Fibroblast of the conjunctiva (primary cell): ENCODE data around the gene POTEF.
"Not testable (repeated sequence)": the region's sequence is repeated elsewhere in the genome, so short reads cannot be mapped to it uniquely, and the experiment has no call there.

Source experiments
- DNase-seq: peaks from one replicate; pipeline ENCODE4 v3.0.0-alpha.2; 2010; ENCODE audit warnings: low read depth

Gene POTEF

DNA sequence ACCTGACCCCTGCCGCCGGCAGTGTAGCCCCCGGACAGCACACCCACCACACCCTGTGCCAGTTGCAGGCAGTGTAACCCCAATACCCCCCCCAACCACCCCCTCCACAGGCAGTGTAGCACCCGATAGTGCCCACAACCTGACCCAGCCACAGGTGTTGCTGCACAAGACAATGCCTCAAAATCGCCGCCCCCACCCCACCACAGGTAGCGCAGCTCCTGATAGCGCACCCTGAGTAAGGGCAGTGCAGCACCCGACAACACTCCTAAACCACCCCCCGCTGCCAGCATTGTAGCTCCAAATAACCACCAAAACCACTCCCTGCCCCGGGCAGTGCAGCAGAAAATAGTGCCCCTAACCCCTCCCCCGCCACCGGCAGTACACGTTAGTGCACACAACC, 558 bp downstream of the POTEF start:
- not testable (repeated sequence) for DNase-seq

DNA sequence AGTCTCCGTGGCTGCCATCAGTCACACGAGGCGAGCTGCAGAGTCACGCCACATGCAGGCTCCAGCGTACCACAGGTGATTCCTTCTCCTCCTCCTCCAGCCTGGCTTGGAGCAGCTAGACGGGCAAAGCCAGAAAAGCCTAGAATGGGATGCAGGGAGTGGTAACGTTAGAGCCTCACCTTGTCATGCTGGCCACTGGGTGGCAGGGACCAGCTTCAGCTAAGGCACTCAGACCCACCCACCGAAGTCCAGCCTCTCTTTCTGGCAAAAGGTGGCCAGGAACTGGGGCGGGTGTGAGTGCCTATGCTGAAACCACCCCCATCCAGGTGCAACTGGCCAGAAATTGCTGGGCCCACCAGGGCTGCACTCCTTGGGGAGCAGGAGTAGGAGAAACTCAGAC, 1.3 kb downstream of the POTEF start:
- DNase-seq: not testable (repeated sequence)

DNA sequence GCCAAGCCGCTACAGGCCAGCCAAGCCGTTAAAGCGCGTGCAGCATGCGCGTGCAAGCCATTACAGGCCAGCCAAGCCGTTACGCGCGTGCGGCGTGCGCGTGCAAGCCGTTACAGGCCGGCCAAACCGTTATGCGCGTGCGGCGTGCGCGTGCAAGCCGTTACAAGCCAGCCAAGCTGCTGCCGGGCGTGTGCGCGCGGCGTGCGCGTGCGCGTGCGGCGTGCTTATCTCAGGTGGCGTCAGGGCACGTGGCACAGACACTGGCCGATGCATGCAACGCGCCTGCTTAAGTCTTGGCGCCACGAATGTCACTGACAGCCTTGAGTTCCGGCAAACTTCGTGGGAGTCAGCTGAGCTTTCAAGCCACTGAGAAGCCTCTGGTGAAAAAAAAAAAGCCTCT, 8.1 kb downstream of the POTEF start:
- DNase-seq: not testable (repeated sequence)

DNA sequence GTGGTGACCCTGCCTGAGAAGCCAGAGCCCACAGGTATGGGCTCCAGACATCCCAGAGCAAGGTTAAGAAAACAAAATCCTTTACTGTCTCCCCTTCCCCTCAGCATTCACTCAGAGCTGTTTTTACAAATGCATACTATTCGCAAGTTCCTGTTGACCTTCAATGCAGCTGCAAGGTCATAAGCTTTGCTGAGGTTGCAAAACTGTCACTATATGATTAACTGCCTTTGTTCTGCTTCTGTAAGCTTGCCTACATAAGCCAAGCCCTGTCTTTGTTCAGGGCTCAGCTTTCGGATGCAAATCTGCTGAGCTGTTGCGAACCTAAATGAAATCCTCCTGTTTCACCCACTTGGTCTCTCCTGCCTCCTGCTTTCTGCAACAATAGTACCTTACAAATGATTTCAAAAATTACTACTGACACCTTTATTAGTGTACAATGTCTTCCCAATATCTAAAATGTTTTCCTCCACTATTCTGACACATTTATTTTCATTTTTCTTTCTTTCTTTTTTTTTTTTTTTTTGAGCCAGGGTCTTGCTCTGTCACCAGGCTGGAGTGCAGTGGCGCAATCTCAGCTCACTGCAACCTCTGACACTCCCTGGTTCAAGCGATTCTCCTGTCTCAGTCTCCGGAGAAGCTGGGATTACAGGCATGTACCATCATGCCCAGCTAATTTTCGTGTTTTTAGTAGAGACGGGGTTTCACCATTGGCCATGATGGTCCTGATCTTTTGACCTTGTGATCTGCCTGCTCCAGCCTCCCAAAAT, 26.2 kb downstream of the POTEF start:
- not testable (repeated sequence) for DNase-seq

DNA sequence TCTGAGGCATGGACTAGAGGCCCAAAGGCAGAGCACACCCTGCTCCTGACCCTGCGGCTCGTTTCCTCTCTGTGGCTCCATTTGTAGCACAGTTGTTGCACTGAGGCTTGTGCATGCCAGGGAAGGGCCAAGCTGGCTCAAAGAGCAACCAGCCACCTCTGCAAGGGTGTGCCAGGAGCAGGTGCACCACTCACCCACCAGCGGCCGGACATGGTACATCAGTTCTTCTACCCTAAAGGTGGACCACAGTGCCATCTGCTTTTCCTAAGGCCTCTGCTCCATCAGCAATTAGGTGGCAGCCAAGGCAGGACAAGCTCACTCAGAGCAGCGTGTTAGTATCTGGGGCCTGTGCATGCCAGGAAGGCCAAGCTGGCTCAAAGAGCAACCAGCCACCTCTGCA, 66.4 kb downstream of the POTEF start:
- DNase-seq: not testable (repeated sequence)

DNA sequence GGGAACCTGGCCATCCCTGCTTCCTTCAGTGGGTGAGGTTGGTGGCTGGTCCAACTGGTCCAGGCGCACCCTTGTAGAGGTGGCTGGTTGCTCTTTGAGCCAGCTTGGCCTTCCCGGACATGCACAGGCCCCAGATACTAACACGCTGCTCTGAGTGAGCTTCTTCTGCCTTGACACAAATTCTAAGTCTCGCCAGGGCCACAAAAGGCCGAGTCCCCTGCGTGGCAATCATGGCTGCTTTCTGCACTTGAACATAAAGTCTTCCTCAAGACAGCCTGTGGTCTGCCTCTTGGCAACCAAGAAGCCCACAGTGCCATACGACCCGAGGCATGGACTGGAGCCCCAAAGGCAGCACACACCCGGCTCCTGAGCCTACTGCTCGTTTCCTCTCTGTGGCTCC, 69.0 kb downstream of the POTEF start:
- DNase-seq: not testable (repeated sequence)

DNA sequence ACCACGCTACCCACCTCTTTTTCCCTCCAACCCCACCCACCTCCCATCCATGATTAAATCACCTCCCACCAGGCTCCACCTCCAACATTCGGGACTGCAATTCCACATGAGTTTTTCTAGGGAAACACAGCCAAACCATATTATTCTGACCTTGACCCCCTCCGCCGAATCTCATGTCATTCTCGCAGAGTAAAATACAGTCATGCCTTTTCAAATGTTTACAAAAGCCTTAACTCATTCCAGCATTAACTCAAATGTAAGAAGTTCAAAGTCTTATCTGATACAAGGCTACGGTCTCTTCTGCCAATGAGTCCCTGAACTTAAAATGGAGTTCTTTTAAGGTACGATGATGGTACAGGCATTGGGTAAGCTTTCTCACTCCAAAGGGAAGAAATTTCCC, 72.7 kb downstream of the POTEF start:
- DNase-seq: not testable (repeated sequence)

DNA sequence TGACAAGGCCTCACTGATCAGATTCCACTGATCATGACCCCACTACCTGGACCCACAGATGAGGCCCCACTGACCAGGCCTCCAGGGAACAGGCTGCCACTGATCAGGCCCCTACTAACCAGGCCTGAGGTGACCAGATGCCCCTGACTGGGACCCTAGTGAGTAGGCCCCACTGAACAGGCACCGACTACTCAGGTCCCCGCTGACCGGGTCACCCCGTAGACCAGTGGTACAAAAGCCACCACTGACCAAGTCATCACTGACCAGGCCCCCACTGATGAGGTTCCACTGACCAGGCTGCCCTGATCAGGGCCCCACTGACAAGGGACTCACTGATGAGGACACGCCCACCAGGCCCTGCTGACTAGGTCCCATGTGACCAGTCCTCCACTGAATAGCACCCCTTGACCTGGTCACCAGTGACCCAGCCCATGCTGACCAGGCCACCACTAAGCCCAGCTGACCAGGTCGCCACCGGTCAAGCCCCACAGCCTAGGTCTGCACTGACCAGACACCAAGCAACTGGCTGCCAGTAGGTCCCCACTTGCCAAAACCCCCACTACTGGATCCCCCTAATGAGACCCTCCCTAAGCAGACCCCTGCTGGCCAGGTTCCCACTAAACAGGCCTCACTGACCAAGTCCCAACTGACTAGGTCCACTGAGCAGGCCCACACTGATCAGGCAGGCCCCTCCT, 75.7 kb downstream of the POTEF start:
- not testable (repeated sequence) for DNase-seq

DNA sequence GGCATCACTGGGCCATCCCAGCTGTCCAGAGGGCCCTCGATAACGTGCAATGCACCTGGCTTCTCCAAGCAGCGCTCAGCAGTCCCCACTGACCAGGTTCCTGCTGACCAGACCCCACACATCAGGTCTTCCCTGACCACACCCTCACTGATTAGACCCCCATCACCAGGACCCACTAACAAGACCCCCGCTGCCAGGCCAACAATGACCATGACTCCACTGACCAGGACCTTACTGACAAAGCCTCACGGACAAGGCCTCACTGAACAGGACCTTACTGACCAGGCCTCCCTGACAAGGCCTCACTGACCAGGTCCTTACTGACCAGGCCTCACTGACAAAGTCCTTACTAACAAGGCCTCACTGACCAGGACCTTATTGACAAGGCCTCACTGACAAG, 76.6 kb downstream of the POTEF start:
- not testable (repeated sequence) for DNase-seq

DNA sequence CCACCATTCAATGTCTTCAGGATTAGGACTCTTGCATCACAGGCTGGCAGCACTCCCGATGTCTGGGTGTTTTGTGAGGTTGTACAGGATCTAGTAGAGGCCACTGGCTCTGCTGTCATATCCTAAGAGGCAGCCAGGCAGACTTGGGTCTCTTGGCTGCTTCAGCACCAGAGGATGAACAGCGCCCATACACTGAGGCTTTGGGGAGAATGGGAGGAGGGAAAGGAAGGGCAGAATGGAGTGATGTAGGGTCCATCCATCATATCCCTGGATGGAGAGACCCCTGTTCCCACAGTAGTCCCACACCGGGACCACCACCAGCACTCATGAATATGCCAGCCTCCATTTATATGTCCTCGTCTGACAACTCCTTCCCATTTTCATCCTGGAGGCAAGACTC, 80.6 kb downstream of the POTEF start:
- not testable (repeated sequence) for DNase-seq

DNA sequence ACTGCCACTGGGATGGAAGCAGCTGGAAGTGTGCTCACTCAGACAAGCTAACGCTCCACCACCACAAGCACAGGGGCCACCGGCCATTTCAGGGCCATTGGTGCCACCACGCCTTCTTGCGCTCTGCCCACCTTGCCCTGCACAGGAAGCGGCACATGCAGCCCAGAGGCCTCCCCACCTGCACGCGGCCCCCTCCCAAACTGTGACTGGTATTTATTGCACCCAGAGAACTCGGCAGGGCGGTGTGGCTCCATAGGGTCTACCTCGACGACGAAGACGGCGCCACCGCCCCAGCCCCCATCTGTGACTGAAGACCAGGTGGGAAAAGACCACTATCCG, 90.8 kb downstream of the POTEF start:
- not testable (repeated sequence) for DNase-seq

DNA sequence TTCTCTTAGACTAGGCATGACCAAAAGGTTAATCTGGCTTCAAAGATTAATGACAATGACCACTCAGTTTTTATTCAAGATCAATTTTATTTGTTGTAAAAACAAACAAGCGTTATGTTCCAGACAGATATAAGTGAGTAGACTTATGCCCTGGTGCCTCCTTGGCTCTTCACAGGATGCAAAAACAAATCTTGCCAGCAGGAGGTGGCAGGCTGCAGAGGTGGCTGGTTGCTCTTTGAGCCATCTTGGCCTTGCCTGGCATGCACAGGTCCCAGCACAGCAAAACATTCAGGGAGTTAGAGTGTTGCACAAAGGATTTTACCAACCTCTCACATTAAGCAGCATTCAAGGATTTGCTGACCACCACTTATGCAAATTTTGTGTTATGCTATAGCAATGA, 103.1 kb downstream of the POTEF start:
- not testable (repeated sequence) for DNase-seq
